MM.1S (cell line): ENCODE results near the gene CAPZA1.

Experiments used
- DNase-seq: peaks from one replicate; pipeline ENCODE4 v3.0.0-alpha.2; 2015
- H2AFZ ChIP-seq: fragments of 300-600 bp; sonication (generic); 2 replicates; pipeline ENCODE4 v1.6.0; 2016; ENCODE audit warnings: antibody characterized with exemption, low read length
- H3F3A ChIP-seq: fragments of 300-600 bp; sonication (generic); 2 replicates; pipeline ENCODE4 v1.6.1; 2016; ENCODE audit warnings: mild to moderate bottlenecking, antibody characterized with exemption, low read length, moderate library complexity, mixed read lengths; ENCODE audit not compliant: insufficient read depth
- H3K27ac ChIP-seq: fragments of 300-600 bp; sonication (generic); 2 replicates; pipeline ENCODE4 v1.5.1; 2016; ENCODE audit warnings: mild to moderate bottlenecking, low read length
- H3K27me3 ChIP-seq: fragments of 300-600 bp; sonication (generic); replicated peaks from 2 replicates; pipeline ENCODE4 v1.6.0; 2016; ENCODE audit warnings: low read length; ENCODE audit not compliant: insufficient read depth
- H3K36me3 ChIP-seq: fragments of 300-600 bp; sonication (generic); replicated peaks from 2 replicates; pipeline ENCODE4 v1.6.1; 2016; ENCODE audit warnings: mild to moderate bottlenecking, low read length, mixed read lengths; ENCODE audit not compliant: insufficient read depth
- H3K4me1 ChIP-seq: fragments of 300-600 bp; sonication (generic); 2 replicates; pipeline ENCODE4 v1.6.1; 2016; ENCODE audit warnings: low read length, mixed read lengths
- H3K4me2 ChIP-seq: fragments of 300-600 bp; sonication (generic); 2 replicates; pipeline ENCODE4 v1.6.0; 2016; ENCODE audit warnings: low read depth, low read length
- H3K4me3 ChIP-seq: fragments of 300-600 bp; sonication (generic); 2 replicates; pipeline ENCODE4 v1.5.1; 2016; ENCODE audit warnings: low read length, mixed read lengths
- H3K79me2 ChIP-seq: fragments of 300-600 bp; sonication (generic); 2 replicates; pipeline ENCODE4 v1.6.1; 2016; ENCODE audit warnings: mixed run types, low read length, mixed read lengths
- H3K9ac ChIP-seq: fragments of 300-600 bp; sonication (generic); 2 replicates; pipeline ENCODE4 v1.6.1; 2016; ENCODE audit warnings: low read length, mixed read lengths
- H3K9me2 ChIP-seq: fragments of 300-600 bp; sonication (generic); replicated peaks from 2 replicates; pipeline ENCODE4 v1.6.1; 2016; ENCODE audit warnings: mild to moderate bottlenecking, low read length, mixed read lengths; ENCODE audit not compliant: insufficient read depth
- H3K9me3 ChIP-seq: fragments of 300-600 bp; sonication (generic); replicated peaks from 2 replicates; pipeline ENCODE4 v1.6.1; 2016; ENCODE audit warnings: mild to moderate bottlenecking, low read length, mixed read lengths; ENCODE audit not compliant: insufficient read depth
- H4K20me1 ChIP-seq: fragments of 300-600 bp; sonication (generic); 2 replicates; pipeline ENCODE4 v1.6.1; 2016; ENCODE audit warnings: mild to moderate bottlenecking, low read length, moderate library complexity, mixed read lengths; ENCODE audit not compliant: insufficient read depth
- CTCF ChIP-seq: fragments of 300-600 bp; sonication (generic); IDR thresholded peaks from 2 replicates; pipeline ENCODE4 v1.5.1; 2016; ENCODE audit warnings: antibody characterized with exemption, low read length, mixed read lengths
- EZH2 ChIP-seq: fragments of 300-600 bp; sonication (generic); optimal IDR thresholded peaks from 2 replicates; pipeline ENCODE3; 2017; ENCODE audit warnings: low read depth, mild to moderate bottlenecking, antibody characterized with exemption, low read length, mixed read lengths
- EZH2phosphoT487 ChIP-seq: fragments of 300-600 bp; sonication (generic); IDR thresholded peaks from 2 replicates; pipeline ENCODE4 v1.6.1; 2018; ENCODE audit warnings: antibody characterized with exemption, low read length

Gene CAPZA1

GRCh38 chr1:112688781-112689193, 69.2 kb downstream of the CAPZA1 start:
- no peaks in the 10 kb centered on the region for H3K4me1 ChIP-seq
- H4K20me1 ChIP-seq = no peaks in the 10 kb centered on the region
- no peak overlapping the region for H3K9ac ChIP-seq
- no peaks in the 10 kb centered on the region for H3K27me3 ChIP-seq
- TF ChIP-seq EZH2phosphoT487 (no peak), EZH2 (no peak), CTCF (no peak)
- H3K4me3 ChIP-seq = no peak overlapping the region
- DNase-seq = no peak
- H3F3A ChIP-seq = no peaks in the 10 kb centered on the region
- H3K36me3 ChIP-seq = no peaks in the 10 kb centered on the region
- H3K4me2 ChIP-seq = no peak overlapping the region
- H3K27ac ChIP-seq = no peak overlapping the region
- H3K79me2 ChIP-seq = no peaks in the 10 kb centered on the region
- H2AFZ ChIP-seq = no peak overlapping the region
- H3K9me3 ChIP-seq = no peaks in the 10 kb centered on the region
- no peaks in the 10 kb centered on the region for H3K9me2 ChIP-seq

DNA sequence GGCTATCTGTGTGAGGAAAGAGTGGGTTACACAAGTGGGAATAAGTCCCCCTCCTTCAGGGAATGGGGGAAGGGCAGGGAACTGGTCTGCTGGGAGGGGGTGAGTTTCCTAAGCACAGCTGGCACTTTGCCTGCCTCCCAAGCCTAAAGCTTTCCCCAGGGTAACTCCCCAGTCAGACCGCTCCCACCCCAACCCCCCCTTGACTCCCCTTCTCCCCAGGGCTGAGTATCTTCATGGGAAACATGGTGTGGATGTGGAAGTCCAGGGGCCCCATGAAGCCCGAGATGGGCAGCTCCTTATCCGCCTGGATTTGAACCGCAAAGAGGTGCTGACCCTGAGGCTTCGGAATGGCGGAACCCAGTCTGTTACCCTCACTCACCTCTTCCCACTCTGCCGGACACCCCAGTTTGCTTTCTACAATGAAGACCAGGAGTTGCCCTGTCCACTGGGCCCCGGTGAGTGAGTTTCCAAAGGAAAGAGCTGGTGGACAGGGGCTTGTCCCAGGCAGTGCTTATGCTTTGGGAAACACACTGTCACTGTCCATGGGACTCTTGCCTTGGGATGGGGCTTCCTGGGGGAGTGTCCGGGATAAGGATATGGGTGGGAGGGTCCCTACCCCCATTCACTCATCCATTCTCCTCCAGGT, 69.7 kb downstream of the CAPZA1 start:
- H3K4me3 ChIP-seq = no peak overlapping the region
- no peak overlapping the region for H2AFZ ChIP-seq
- H4K20me1 ChIP-seq = no peaks in the 10 kb centered on the region
- H3K4me2 ChIP-seq = no peak overlapping the region
- no peak overlapping the region for H3K9ac ChIP-seq
- no peaks in the 10 kb centered on the region for H3K9me2 ChIP-seq
- no peaks in the 10 kb centered on the region for H3K27me3 ChIP-seq
- H3F3A ChIP-seq = no peaks in the 10 kb centered on the region
- no peak overlapping the region for H3K27ac ChIP-seq
- H3K4me1 ChIP-seq = no peaks in the 10 kb centered on the region
- no peak for DNase-seq
- H3K36me3 ChIP-seq = no peaks in the 10 kb centered on the region
- no peaks in the 10 kb centered on the region for H3K79me2 ChIP-seq
- no peaks in the 10 kb centered on the region for H3K9me3 ChIP-seq
- TF ChIP-seq EZH2phosphoT487 (no peak), EZH2 (no peak), CTCF (no peak)

DNA sequence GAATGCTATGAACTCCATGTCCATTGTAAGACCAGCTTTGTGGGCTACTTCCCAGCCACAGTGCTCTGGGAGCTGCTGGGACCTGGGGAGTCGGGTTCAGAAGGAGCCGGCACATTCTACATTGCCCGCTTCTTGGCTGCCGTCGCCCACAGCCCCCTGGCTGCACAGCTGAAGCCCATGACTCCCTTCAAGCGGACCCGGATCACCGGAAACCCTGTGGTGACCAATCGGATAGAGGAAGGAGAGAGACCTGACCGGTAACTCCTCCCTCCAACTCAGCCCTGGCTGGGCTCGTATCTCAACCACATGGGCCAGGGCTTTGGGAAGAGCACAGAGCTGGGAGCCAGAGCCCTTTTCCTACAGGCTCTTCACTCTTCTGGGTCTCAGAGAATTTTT, 70.2 kb downstream of the CAPZA1 start:
- no peak overlapping the region for H2AFZ ChIP-seq

More for the DNA sequence above, 70.2 kb downstream of the CAPZA1 start:
- no peaks in the 10 kb centered on the region for H3K9me3 ChIP-seq
- no peak overlapping the region for H3K4me3 ChIP-seq
- H3K27ac ChIP-seq = no peak overlapping the region
- TF ChIP-seq CTCF (no peak), EZH2 (no peak), EZH2phosphoT487 (no peak)
- H3K79me2 ChIP-seq = no peaks in the 10 kb centered on the region
- no peaks in the 10 kb centered on the region for H3K36me3 ChIP-seq
- DNase-seq = no peak
- no peaks in the 10 kb centered on the region for H3F3A ChIP-seq
- no peak overlapping the region for H3K9ac ChIP-seq
- H4K20me1 ChIP-seq = no peaks in the 10 kb centered on the region
- H3K27me3 ChIP-seq = no peaks in the 10 kb centered on the region
- no peak overlapping the region for H3K4me2 ChIP-seq
- H3K9me2 ChIP-seq = no peaks in the 10 kb centered on the region
- H3K4me1 ChIP-seq = no peaks in the 10 kb centered on the region
